Ovary (tissue), 9 donors: ENCODE data around the gene MROH9. TPM values are rescaled to one million over a fixed set of nuclear protein-coding genes. Genes with fewer than 3 reads are reported as not detected.

Experiments used
- DNase-seq, 5 donors: peaks; one replicate each; pipeline ENCODE4 v3.0.0-alpha.2; 2019 to 2020
- H3K27ac ChIP-seq, 2 donors: fragments of 200-600 bp; one replicate each; pipeline versions ENCODE4 v1.5.1 to v1.8.0; 2019 to 2022
- H3K27me3 ChIP-seq: fragments of 200-600 bp; one replicate; pipeline ENCODE4 v1.8.0; 2022
- H3K36me3 ChIP-seq: fragments of 200-600 bp; sonication (generic); one replicate; pipeline ENCODE4 v1.5.1; 2019
- H3K4me1 ChIP-seq: one replicate; pipeline ENCODE4 v1.8.1; 2013; ENCODE audit warnings: mild to moderate bottlenecking, moderate library complexity; ENCODE audit not compliant: insufficient read depth
- H3K4me3 ChIP-seq: fragments of 200-600 bp; sonication (generic); one replicate; pipeline ENCODE4 v1.5.1; 2017
- H3K9me3 ChIP-seq, 2 donors: fragments of 200-600 bp in 1 of 2; sonication (generic) in 1 of 2; one replicate each; pipeline versions ENCODE4 v1.5.1 to v1.8.1; 2013 to 2019; ENCODE audit warnings: mild to moderate bottlenecking in 1 of 2, moderate library complexity in 1 of 2
- EP300 ChIP-seq: sonication (generic); formaldehyde crosslinking; IDR thresholded peaks from one replicate; pipeline ENCODE4 v1.6.1; 2017; ENCODE audit warnings: antibody characterized with exemption
- POLR2A ChIP-seq: fragments of 450-650 bp; IDR thresholded peaks from one replicate; pipeline ENCODE4 v1.6.1; 2017; ENCODE audit warnings: antibody characterized with exemption, mild to moderate bottlenecking, moderate library complexity
- WGBS, 3 donors: extraction: QIAGEN DNeasy Blood & Tissue Kit in 1 of 3; methylation state at CpG; one replicate each; pipeline versions ENCODE4 v1.1.5 to v1.1.7; 2013 to 2017; 5-methylcytosine and 5-hydroxymethylcytosine counted together
- intact Hi-C, 4 donors: fragments of 100-400 bp; cut with DNase I; formaldehyde crosslinking; loops; one replicate each; pipeline versions ENCODE4 v1.11.0 to v1.15.1; 2022 to 2023
- polyA plus RNA-seq, 2 donors: library from polyadenylated mRNA; stranded (reverse); fragments of 200-250 nt in 1 of 2; fragments of 350-450 nt in 1 of 2; fragmentation: Illumina TruSeq in 1 of 2; extraction: RNeasy Lipid Tissue Mini Kit (QIAGEN cat#74804) in 1 of 2; gene quantifications; one replicate each; pipeline ENCODE4 v1.2.3, GENCODE V29; 2013 to 2014
- total RNA-seq, 7 donors: library from RNA; depleted of rRNA in 2 of 7; stranded (reverse); fragments of >200 nt in 2 of 7; fragmentation: NEBNext Ultra II Directional in 3 of 7; extraction: Animal tissue kit (Norgen Biotek cat#: 25700) in 3 of 7; gene quantifications; one replicate each; pipeline versions ENCODE4 v1.1.0 to v1.2.4, GENCODE V29; 2016 to 2023
- TF ChIP-seq, protein P1 (sequence below), 3 donors: fragments of 450-650 bp in 2 of 3; fragments of 200-600 bp in 1 of 3; IDR thresholded peaks; one replicate each; pipeline versions ENCODE4 v1.5.1 to v1.8.0; 2016 to 2022; ENCODE audit warnings: antibody characterized with exemption in 3 of 3, mild to moderate bottlenecking in 1 of 3
- donor health status: DM: no; HTN: no; CAD: no; lungs with moderate emphysema.
- donor health status: DM: no; HTN: no; CAD: no.
- donor health status: Bipolar disorder and iron deficiency.
- donor health status: DM: yes; HTN: yes; CAD: no.
- donor health status: DM: no; HTN: no; CAD: no.
- donor health status: DM: yes; HTN: yes; CAD: no.

The MROH9 gene
- total and polyA plus RNA-seq, 9 donors = 0.07 to 1.3 (median 0.16) TPM; not detected in 5

GRCh38 chr1:171048014-171048413 lies 112.7 kb downstream of the MROH9 start:
- TF ChIP-seq POLR2A (no peak), EP300 (no peak)
- TF ChIP-seq, protein P1, sequence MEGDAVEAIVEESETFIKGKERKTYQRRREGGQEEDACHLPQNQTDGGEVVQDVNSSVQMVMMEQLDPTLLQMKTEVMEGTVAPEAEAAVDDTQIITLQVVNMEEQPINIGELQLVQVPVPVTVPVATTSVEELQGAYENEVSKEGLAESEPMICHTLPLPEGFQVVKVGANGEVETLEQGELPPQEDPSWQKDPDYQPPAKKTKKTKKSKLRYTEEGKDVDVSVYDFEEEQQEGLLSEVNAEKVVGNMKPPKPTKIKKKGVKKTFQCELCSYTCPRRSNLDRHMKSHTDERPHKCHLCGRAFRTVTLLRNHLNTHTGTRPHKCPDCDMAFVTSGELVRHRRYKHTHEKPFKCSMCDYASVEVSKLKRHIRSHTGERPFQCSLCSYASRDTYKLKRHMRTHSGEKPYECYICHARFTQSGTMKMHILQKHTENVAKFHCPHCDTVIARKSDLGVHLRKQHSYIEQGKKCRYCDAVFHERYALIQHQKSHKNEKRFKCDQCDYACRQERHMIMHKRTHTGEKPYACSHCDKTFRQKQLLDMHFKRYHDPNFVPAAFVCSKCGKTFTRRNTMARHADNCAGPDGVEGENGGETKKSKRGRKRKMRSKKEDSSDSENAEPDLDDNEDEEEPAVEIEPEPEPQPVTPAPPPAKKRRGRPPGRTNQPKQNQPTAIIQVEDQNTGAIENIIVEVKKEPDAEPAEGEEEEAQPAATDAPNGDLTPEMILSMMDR (IDR thresholded peaks at IDR 0.05) = no peak
- H3K36me3 ChIP-seq = no peaks in the 10 kb centered on the region
- peaks cover 0 to 3% of the 10 kb centered on the region in 2 donors for H3K9me3 ChIP-seq
- H3K27me3 ChIP-seq = no peaks in the 10 kb centered on the region
- H3K27ac ChIP-seq = no peak overlapping the region
- 82 to 85% (median 85%) methylated on average over 2 of the region's 2 CpGs for WGBS, 3 donors
- no peak for DNase-seq
- no peak overlapping the region for H3K4me3 ChIP-seq
- intact Hi-C loops = no loop called here
- no peaks in the 10 kb centered on the region for H3K4me1 ChIP-seq

DNA sequence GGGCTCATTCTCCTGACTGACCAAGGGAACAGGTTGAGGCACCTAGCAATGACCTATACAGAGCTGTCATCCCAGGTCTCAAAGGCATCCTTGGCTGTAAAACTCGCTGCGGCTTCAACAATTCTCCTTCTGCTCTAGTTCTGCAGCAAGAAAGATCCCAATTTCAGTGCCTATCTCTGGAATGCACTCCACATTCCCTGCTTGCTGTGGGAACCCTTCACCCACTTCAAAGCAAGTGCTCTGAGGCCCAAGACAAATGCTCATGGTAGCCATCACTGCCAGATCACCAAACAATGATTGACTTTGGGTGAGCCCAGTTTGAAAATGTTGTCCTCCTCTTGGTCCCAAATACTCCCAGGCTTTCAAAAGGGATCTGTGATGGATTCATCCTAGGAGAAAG lies 117.6 kb downstream of the MROH9 start:
- H3K4me3 ChIP-seq = no peak overlapping the region
- intact Hi-C loops = no loop called here
- DNase-seq = no peak
- H3K9me3 ChIP-seq = no peaks in the 10 kb centered on the region
- H3K36me3 ChIP-seq = no peaks in the 10 kb centered on the region
- WGBS, 3 donors = 91 to 100% (median 96%) methylated on average over 2 of the region's 2 CpGs
- H3K27me3 ChIP-seq = no peaks in the 10 kb centered on the region
- no peaks in the 10 kb centered on the region for H3K4me1 ChIP-seq
- H3K27ac ChIP-seq = no peak overlapping the region
- TF ChIP-seq EP300 = no peak
- TF ChIP-seq POLR2A = no peak
- TF ChIP-seq, protein P1 (IDR thresholded peaks at IDR 0.05) = no peak

DNA sequence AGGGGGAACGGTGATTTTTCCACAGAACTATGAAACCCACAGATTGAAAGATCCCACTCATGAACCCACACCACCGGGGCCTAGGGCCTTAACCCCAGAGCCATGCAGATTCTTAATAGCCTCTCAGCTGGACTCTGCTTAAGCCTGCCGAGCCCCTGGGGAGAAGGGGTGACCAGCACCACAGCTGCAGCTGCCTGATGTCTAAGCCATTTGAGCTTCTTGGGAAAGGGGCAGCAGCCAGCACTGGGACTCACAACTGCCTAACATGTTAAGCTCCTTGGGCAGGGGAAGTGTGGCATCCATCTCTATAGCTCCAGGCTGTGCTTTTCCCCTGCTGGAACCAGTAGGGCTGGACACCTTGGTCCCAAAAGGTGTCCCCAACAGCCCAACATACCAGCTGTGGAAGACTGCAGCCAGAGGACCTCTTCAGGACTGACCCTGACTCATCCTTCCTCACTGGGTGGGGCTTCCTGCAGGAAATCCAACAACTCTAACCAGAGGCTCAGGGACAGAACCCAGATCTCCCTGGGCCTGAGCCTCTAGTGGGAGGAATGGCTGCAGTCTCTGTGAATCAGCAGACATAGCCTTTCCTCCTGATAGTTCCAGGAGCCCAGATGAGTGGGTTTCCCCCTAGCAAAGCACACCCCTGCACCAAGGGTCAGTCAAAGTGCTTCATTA lies 120.8 kb downstream of the MROH9 start:
- WGBS, 3 donors = 90 to 97% (median 90%) methylated on average over 3 of the region's 3 CpGs
- no peak for DNase-seq
- no peak overlapping the region for H3K4me3 ChIP-seq
- no peaks in the 10 kb centered on the region for H3K4me1 ChIP-seq
- no peak for TF ChIP-seq POLR2A
- TF ChIP-seq EP300 = no peak
- TF ChIP-seq, protein P1 (IDR thresholded peaks at IDR 0.05) = no peak
- H3K27ac ChIP-seq = no peak overlapping the region
- H3K27me3 ChIP-seq = no peaks in the 10 kb centered on the region
- no peaks in the 10 kb centered on the region for H3K9me3 ChIP-seq
- intact Hi-C loops = no loop called here
- no peaks in the 10 kb centered on the region for H3K36me3 ChIP-seq

- Histone ChIP-seq H3K4me1 (no peaks in the 10 kb centered on the region), H3K9me3 (no peaks in the 10 kb centered on the region), H3K36me3 (no peaks in the 10 kb centered on the region), H3K4me3 (no peak overlapping the region), H3K27me3 (no peaks in the 10 kb centered on the region), H3K27ac (no peak overlapping the region)
- intact Hi-C loops = no loop called here
- no peak for DNase-seq
- TF ChIP-seq EP300 (no peak), POLR2A (no peak)
- TF ChIP-seq, protein P1 (IDR thresholded peaks at IDR 0.05) = no peak
- WGBS, 3 donors = 80 to 86% (median 83%) methylated on average over 2 of the region's 2 CpGs
These were observed 126.2 kb downstream of the MROH9 start for GRCh38 chr1:171061425-171062143.
